K562 treated with DMSO at 1 percent for 4 hours (cell line): ENCODE data around the gene RPS2. TPM values are rescaled to one million over a fixed set of nuclear protein-coding genes. Genes with fewer than 3 reads are reported as not detected.

Experiments used
- total RNA-seq: library from RNA; unstranded; fragments of 300-600 nt; gene quantifications from 2 replicates; pipeline ENCODE4 v1.2.3, GENCODE V29; 2022; ENCODE audit not compliant: insufficient read depth

The RPS2 gene
- total RNA-seq = 6,829 and 8,005 TPM in 2 replicates

GRCh38 chr16:1964506-1965395 is at the start of gene RPS2:
TSS of gene RPS2 (minus strand) at chr16:1964826. CDS start at chr16:1964625, 201 bp downstream.

GRCh38 chr16:2009791-2010510 is 45.3 kb upstream of the RPS2 start, which contains the start of gene ZNF598:
TSS of gene ZNF598 (minus strand) at chr16:2009821.

GRCh38 chr16:1989209-1990100 is 24.8 kb upstream of the RPS2 start, which contains the start of gene SYNGR3:
TSS of gene SYNGR3 (plus strand) at chr16:1989970. CDS start at chr16:1990103, 133 bp downstream.

GRCh38 chr16:1983544-1984346 is 19.1 kb upstream of the RPS2 start, which contains the start of gene GFER:
TSS of gene GFER (plus strand) at chr16:1984193. CDS start at chr16:1984219, 26 bp downstream.

GRCh38 chr16:1981398-1981836 is 16.8 kb upstream of the RPS2 start, which contains the start of gene NOXO1:
TSS of gene NOXO1 (minus strand) at chr16:1981469. CDS start at chr16:1981179, 290 bp downstream.

GRCh38 chr16:1971796-1972489 is 7.3 kb upstream of the RPS2 start, which contains the start of gene TBL3:
TSS of gene TBL3 (plus strand) at chr16:1972053. CDS start at chr16:1972165, 112 bp downstream.

GRCh38 chr16:1966460-1966859 is 1.8 kb upstream of the RPS2 start, which contains the start of gene RNF151:
TSS of gene RNF151 (plus strand) at chr16:1966856. CDS start at chr16:1966882, 26 bp downstream.

GRCh38 chr16:1959269-1960039 is 5.2 kb downstream of the RPS2 start, which contains the start of gene NDUFB10:
TSS of gene NDUFB10 (plus strand) at chr16:1959538. CDS start at chr16:1959625, 87 bp downstream.

GRCh38 chr16:1942810-1943726 is 21.6 kb downstream of the RPS2 start, which contains the start of gene MSRB1:
TSS of gene MSRB1 (minus strand) at chr16:1943199. CDS start at chr16:1943156, 43 bp downstream.

GRCh38 chr16:1918351-1919326 is 46.0 kb downstream of the RPS2 start, which contains the start of gene HS3ST6:
TSS of gene HS3ST6 (minus strand) at chr16:1918415. CDS start at chr16:1918323, 92 bp downstream.

Other genes starting within 250 kb of the RPS2 start
- gene NME3, start 193.3 kb downstream of the RPS2 start, total RNA-seq = 64.2 and 84.8 TPM in 2 replicates
- gene EME2, start 192.0 kb downstream of the RPS2 start, total RNA-seq = 5.9 and 6.2 TPM in 2 replicates
- 233 and 260 TPM in 2 replicates for gene MRPS34, start 191.7 kb downstream of the RPS2 start, total RNA-seq
- 61.7 and 72.9 TPM in 2 replicates for gene SPSB3, start 182.3 kb downstream of the RPS2 start, total RNA-seq
- gene NUBP2, start 181.9 kb downstream of the RPS2 start, total RNA-seq = 116 and 132 TPM in 2 replicates
- 0.61 and 0.96 TPM in 2 replicates for gene IGFALS, start 171.1 kb downstream of the RPS2 start, total RNA-seq
- gene HAGH, start 138.0 kb downstream of the RPS2 start, total RNA-seq = 59.4 and 75.6 TPM in 2 replicates
- gene FAHD1, start 137.6 kb downstream of the RPS2 start, total RNA-seq = 12.5 and 17.8 TPM in 2 replicates
- gene MEIOB, start 92.7 kb downstream of the RPS2 start, total RNA-seq = 61.7 and 62.6 TPM in 2 replicates
- gene HS3ST6, start 46.4 kb downstream of the RPS2 start, total RNA-seq = not detected in 2 replicates
- 55.4 and 70.9 TPM in 2 replicates for gene MSRB1, start 21.6 kb downstream of the RPS2 start, total RNA-seq
- gene RPL3L, start 10.1 kb downstream of the RPS2 start, total RNA-seq = 0.47 TPM in 1 of 2 replicates, not detected in the other
- gene NDUFB10, start 5.3 kb downstream of the RPS2 start, total RNA-seq = 214 and 219 TPM in 2 replicates
- gene RNF151, start 2.0 kb upstream of the RPS2 start, total RNA-seq = not detected in 2 replicates
- 41.9 and 47.0 TPM in 2 replicates for gene TBL3, start 7.2 kb upstream of the RPS2 start, total RNA-seq
- gene NOXO1, start 16.6 kb upstream of the RPS2 start, total RNA-seq = not detected in 2 replicates
- gene GFER, start 19.4 kb upstream of the RPS2 start, total RNA-seq = 54.4 and 64.7 TPM in 2 replicates
- 30.6 and 35.1 TPM in 2 replicates for gene SYNGR3, start 25.1 kb upstream of the RPS2 start, total RNA-seq
- 103 and 116 TPM in 2 replicates for gene ZNF598, start 45.0 kb upstream of the RPS2 start, total RNA-seq
- gene NPW, start 55.0 kb upstream of the RPS2 start, total RNA-seq = 1.6 and 5.6 TPM in 2 replicates
- 28.8 and 29.0 TPM in 2 replicates for gene NHERF2, start 62.1 kb upstream of the RPS2 start, total RNA-seq
- 20.7 and 23.3 TPM in 2 replicates for gene NTHL1, start 83.0 kb upstream of the RPS2 start, total RNA-seq
- gene TSC2, start 83.2 kb upstream of the RPS2 start, total RNA-seq = 42.5 and 52.7 TPM in 2 replicates
- 67.2 and 116 TPM in 2 replicates for gene PKD1, start 171.1 kb upstream of the RPS2 start, total RNA-seq
- gene RAB26, start 183.8 kb upstream of the RPS2 start, total RNA-seq = 3.5 and 3.9 TPM in 2 replicates
- 103 and 117 TPM in 2 replicates for gene TRAF7, start 191.0 kb upstream of the RPS2 start, total RNA-seq
- gene CASKIN1, start 231.8 kb upstream of the RPS2 start, total RNA-seq = 4.2 and 5.4 TPM in 2 replicates
- 73.7 and 84.0 TPM in 2 replicates for gene MLST8, start 240.6 kb upstream of the RPS2 start, total RNA-seq
- gene BRICD5, start 246.0 kb upstream of the RPS2 start, total RNA-seq = 4.9 and 16.4 TPM in 2 replicates